ENCODE data around the gene TTBK2.
"Not testable (repeated sequence)": the region's sequence is repeated elsewhere in the genome, so short reads cannot be mapped to it uniquely, and the experiment has no call there.

TTBK2 gene

GRCh38 chr15:42772144-42772543, 148.4 kb downstream of the TTBK2 start:
- intact Hi-C loops (cut with DNase I): no loop called here
- no peak for DNase-seq

- intact Hi-C loops (cut with DNase I); DNase-seq: not testable (repeated sequence)
These were observed 154.5 kb downstream of the TTBK2 start for GRCh38 chr15:42766109-42766508.

- DNase-seq: peak in 8 of 10 donors; percentile 45 to 91 (median 60)
- intact Hi-C loops (cut with DNase I): not testable (repeated sequence)
These were observed 156.3 kb downstream of the TTBK2 start for GRCh38 chr15:42764154-42764731.

- DNase-seq; intact Hi-C loops (cut with DNase I): not testable (repeated sequence)
These were observed 158.8 kb downstream of the TTBK2 start for GRCh38 chr15:42761813-42762212.

GRCh38 chr15:42760759-42761158, 159.8 kb downstream of the TTBK2 start:
- intact Hi-C loops (cut with DNase I): no loop called here
- no peak for DNase-seq

GRCh38 chr15:42759093-42759492, 161.5 kb downstream of the TTBK2 start:
- intact Hi-C loops (cut with DNase I): no loop called here
- no peak for DNase-seq

- no peak for DNase-seq
- intact Hi-C loops (cut with DNase I): no loop called here
These were observed 170.3 kb downstream of the TTBK2 start for GRCh38 chr15:42750306-42750705.

GRCh38 chr15:42749266-42749665, 171.3 kb downstream of the TTBK2 start:
- DNase-seq: no peak
- intact Hi-C loops (cut with DNase I): no loop called here

GRCh38 chr15:42744195-42744594, 176.4 kb downstream of the TTBK2 start:
- intact Hi-C loops (cut with DNase I): no loop called here

GRCh38 chr15:42742149-42742548, 178.4 kb downstream of the TTBK2 start:
- intact Hi-C loops (cut with DNase I): no loop called here
- DNase-seq: no peak

More at GRCh38 chr15:42744195-42744594, 176.4 kb downstream of the TTBK2 start:
- no peak for DNase-seq

- intact Hi-C loops (cut with DNase I): no loop called here
- no peak for DNase-seq
These were observed 178.9 kb downstream of the TTBK2 start for GRCh38 chr15:42741710-42742109.

GRCh38 chr15:42737529-42738328, 182.8 kb downstream of the TTBK2 start:
- DNase-seq: no peak
- intact Hi-C loops (cut with DNase I): loop anchor here (2.0 kb wide), 1 partner anchor 183 kb away; the partner anchor contains the start of gene TTBK2

GRCh38 chr15:42736793-42737528, 183.6 kb downstream of the TTBK2 start, which contains the start of gene CDAN1:
Gene CDAN1 (minus strand): TSS chr15:42737128. CDS start chr15:42737102, 26 bp downstream.
- DNase-seq: peak; percentile 79 to 98 (median 88)
- intact Hi-C loops (cut with DNase I): loop anchor here (2.0 kb wide), 1 partner anchor 184 kb away; the partner anchor contains the start of gene TTBK2

- intact Hi-C loops (cut with DNase I): loop anchor here (2.0 kb wide), 1 partner anchor 185 kb away; the partner anchor contains the start of gene TTBK2
- DNase-seq: peak in 1 of 10 donors; percentile 78
These were observed 184.3 kb downstream of the TTBK2 start for GRCh38 chr15:42736178-42736792.

GRCh38 chr15:42735382-42736165, 185.0 kb downstream of the TTBK2 start:
- intact Hi-C loops (cut with DNase I): loop anchor here (2.0 kb wide), 1 partner anchor 185 kb away; the partner anchor contains the start of gene TTBK2
- DNase-seq: no peak

- no peak for DNase-seq
- intact Hi-C loops (cut with DNase I): no loop called here
These were observed 186.4 kb downstream of the TTBK2 start for GRCh38 chr15:42734076-42734672.

GRCh38 chr15:42733027-42733426, 187.6 kb downstream of the TTBK2 start:
- DNase-seq: no peak
- intact Hi-C loops (cut with DNase I): no loop called here

- DNase-seq: no peak
- intact Hi-C loops (cut with DNase I): no loop called here
These were observed 188.3 kb downstream of the TTBK2 start for GRCh38 chr15:42732095-42732827.

GRCh38 chr15:42731461-42731860, 189.1 kb downstream of the TTBK2 start:
- intact Hi-C loops (cut with DNase I): no loop called here
- no peak for DNase-seq

Measured in posterior cingulate gyrus (tissue), 11 donors.